D341Med (cell line): Measurements from ENCODE around the gene PPP4C.

ENCODE experiments used
- DNase-seq: peaks from one replicate; pipeline ENCODE4 v3.0.0; 2012; ENCODE audit warnings: low spot score

The PPP4C gene

DNA sequence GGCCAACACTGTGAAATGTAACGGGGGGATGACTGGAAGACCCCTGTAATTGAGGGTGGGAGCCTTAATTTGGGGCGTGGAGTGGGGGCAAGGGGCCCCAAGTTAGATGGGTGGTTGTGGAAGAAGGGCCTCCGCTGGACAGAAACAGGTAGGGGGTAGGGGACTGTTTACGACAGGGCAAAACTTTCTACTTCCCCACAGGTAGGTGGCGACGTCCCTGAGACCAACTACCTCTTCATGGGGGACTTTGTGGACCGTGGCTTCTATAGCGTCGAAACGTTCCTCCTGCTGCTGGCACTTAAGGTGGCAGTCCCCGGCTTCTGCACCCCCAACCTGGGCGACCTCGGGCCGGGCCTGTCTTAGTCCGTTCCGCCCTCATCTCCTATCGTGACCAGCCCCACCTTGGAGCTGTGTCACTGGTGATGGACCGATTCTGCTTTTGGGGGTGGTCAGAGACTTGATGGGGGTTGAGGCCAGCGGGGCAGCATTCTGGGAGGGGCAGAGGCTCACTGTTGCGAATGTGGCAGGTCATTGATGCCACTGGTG, 6.8 kb downstream of the PPP4C start:
- no peak for DNase-seq

DNA sequence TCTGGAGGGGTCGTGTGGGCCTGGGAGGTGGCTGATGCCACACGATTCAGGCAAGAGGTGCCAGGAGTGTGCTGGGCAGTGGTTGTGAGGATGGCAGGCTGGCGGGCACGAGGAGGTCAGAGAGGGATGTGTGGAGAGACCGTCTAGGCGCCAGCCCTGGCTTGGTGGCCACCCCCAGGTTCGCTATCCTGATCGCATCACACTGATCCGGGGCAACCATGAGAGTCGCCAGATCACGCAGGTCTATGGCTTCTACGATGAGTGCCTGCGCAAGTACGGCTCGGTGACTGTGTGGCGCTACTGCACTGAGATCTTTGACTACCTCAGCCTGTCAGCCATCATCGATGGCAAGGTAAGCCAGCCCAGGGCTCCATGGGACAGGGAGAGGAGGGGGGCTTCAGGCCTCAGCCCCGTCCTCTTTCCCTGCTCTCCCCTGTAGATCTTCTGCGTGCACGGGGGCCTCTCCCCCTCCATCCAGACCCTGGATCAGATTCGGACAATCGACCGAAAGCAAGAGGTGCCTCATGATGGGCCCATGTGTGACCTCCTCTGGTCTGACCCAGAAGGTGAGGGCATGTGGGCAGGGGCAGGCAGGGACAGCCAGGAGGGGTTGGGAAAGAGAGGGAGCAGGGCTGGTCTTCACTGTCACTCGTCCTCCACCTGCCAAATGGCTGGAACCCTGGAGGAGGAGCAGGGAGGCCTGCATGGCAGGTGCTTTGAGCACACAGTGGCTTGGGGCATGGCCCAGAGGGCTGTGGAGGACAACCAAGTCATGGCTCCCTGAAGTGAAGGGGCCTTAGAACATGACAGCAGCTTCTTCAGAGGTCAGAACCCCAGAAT, 7.6 kb downstream of the PPP4C start:
- DNase-seq = no peak

DNA sequence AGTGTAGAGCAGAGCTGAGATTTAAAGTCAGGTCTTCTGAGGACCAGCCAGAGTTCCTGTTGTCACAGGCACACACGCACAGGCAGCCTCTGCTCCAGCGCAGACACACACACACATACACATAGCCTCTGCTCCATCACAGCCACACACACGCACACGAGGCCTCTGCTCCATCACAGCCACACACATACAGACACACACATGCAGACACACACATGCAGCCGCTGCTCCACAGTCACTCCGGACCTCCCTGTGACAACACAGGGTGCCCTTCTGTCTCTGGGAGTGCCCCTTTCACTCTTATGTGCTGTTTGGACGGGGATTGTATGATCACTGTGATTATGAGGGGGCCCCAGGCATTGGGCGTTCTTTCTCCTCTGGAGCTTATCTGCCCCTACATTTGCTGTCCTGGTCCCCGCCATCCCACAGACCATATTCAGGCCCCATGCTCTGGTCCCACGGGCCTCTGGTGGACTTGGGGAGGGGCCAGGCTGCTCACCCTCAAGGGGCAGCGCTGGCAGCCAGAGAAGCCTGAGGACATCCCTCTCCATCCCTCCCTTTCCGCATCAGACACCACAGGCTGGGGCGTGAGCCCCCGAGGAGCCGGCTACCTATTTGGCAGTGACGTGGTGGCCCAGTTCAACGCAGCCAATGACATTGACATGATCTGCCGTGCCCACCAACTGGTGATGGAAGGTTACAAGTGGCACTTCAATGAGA, 8.5 kb downstream of the PPP4C start:
- DNase-seq = no peak

- DNase-seq = no peak
Observed at GRCh38 chr16:30084816-30085159, 9.0 kb downstream of the PPP4C start.

DNA sequence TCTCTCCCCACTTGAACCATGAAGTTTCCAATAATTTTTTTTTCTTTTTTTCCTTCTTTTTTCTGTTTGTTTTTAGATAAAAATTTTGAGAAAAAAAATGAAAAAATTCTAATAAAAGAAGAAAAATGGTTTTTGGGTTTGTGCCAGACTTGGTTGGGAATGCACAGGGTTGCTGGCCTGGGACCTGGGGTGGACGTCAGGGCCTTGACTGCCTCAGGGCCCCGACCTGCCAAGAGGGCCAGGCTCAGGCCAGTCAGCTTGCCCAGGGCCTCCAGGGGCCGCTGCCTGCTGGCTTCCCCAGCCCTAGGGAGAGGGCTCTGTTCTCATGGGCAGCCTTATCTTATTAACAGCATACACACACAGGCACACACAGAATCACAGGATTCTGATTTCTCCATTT, 9.5 kb downstream of the PPP4C start:
- DNase-seq = no peak

GRCh38 chr16:30085820-30086219, 10.0 kb downstream of the PPP4C start:
- DNase-seq = no peak

GRCh38 chr16:30086291-30087140, 10.7 kb downstream of the PPP4C start:
- no peak for DNase-seq

DNA sequence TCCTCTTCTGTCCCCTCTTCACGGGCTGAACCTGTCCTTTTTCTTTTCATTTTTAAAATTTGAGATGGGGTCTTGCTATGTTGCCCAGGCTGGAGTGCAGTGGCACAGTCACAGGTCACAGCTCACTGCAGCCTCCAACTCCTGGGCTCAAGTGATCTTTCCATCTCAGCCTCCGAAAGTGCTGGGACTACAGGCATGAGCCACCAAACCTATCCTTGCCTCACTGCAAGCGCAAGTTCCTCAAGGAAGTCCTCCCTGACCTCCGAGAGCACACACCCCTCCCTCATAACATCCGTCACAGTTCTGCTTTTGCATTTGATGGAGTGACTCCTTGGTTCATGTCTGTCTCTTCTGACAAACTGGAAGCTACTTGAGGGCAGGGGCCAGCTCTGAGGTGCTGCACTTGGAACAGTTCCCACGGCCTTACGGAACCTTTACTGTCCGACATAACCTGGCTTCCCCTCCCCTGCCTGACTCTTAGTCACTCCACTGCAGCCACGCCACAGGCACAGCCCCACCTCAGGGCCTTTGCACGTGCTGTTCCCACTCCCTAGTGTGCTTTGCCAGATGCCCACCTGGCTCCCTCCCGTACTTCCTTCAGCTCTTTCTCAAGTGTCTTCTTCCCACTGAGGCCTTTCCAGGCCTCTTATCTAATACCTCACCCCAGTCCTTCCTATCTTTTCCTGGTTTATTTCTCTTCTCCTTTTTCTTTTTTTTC, 11.5 kb downstream of the PPP4C start:
- DNase-seq = no peak

DNA sequence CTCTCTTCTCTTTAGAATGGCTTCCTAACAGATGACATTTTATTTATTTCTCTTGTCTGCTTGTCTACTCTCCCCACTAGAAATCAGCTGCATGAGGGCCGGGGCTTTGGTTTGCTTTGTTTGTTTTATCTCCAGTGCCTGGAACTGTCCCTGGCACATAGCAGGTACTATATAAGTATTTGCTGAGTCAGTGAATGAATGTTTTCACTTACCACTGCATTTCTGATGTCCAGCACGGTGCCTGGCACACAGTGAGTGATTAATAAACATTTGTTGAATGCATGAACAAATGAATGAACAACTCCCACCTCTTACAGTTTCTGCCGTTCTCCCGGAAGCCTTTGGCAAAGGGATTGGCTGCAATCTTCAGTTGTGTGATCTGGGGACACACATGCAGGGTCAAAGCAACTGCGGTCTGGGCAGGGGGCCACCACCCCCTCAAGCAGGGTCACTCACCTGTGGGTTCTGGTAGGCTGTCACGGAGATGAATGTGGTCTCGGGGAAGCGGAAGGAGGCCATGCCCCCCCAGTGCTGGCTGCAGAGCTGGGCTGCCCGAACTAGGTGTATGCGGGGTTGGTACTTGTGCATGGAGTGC, 12.5 kb downstream of the PPP4C start:
- no peak for DNase-seq

DNA sequence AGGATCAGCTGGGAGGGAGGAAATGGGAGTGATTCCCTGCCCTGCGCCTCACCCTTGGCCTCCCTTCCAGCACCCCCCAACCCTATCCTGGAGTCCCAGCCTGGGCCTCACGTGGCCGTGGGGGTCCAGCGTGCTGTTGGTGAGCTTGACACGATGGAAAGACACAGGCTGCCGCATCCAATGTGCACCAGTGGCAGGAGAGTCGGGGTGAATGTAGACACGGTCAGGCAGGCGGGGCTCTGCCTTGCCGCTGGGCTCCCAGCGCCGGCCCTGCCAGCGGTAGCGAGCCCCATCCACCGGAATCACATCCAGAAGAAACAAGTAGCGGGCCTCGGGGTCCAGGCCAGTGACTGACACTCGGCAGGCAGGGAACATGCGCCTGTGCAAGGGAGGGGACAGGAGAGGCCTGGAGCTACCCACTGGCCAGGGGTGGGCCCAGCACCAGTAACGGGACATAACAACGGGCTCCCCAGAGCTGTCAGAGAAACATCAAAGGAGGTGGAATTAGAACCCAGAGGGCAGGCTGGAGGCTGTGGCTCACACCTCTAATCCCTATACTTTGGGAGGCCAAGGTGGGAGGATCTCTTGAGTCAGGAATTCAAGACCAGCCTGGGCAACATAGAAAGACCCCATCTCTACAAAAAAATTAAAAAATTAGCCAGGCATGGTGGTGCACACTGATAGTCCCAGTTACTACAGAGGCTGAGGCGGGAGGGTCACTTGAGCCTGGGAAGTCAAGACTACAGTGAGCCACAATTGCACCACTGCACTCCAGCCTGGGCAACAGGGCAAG, 13.2 kb downstream of the PPP4C start:
- no peak for DNase-seq

DNA sequence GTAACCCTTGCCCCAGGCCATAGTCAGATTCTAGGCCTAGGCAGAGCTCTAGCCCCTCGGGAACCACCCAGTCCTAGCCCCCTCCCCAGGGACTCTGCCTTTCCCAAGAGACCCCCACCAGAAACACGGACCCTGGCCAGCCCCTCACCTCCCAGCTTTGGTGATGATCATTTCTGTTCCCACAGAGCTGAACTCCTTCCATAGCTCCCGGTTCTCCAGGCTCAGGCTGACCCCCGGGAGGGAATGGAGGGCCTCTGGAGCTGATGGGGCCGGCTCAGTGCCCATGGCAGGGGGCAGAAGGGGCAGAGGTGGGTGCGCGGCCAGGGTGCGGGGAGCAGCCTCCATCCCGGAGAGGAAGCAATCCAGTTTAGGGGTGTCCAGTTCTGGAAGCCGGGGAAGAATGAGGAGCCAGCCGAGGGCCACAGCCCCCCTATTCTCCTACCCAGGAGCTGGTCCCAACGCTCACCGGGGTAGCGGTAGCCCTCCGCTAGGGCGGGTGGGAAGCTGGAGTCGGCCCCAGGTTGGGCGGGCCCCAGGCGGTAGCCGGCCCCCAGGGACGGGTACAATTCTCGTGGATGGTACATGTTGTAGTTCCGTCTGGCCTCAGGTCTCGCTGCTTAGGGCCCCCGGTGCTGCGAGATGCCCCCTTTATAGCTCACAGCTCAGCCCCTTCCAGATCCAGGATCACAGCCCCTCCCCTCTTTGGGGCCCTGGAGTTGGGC, 15.0 kb downstream of the PPP4C start:
- DNase-seq = no peak

DNA sequence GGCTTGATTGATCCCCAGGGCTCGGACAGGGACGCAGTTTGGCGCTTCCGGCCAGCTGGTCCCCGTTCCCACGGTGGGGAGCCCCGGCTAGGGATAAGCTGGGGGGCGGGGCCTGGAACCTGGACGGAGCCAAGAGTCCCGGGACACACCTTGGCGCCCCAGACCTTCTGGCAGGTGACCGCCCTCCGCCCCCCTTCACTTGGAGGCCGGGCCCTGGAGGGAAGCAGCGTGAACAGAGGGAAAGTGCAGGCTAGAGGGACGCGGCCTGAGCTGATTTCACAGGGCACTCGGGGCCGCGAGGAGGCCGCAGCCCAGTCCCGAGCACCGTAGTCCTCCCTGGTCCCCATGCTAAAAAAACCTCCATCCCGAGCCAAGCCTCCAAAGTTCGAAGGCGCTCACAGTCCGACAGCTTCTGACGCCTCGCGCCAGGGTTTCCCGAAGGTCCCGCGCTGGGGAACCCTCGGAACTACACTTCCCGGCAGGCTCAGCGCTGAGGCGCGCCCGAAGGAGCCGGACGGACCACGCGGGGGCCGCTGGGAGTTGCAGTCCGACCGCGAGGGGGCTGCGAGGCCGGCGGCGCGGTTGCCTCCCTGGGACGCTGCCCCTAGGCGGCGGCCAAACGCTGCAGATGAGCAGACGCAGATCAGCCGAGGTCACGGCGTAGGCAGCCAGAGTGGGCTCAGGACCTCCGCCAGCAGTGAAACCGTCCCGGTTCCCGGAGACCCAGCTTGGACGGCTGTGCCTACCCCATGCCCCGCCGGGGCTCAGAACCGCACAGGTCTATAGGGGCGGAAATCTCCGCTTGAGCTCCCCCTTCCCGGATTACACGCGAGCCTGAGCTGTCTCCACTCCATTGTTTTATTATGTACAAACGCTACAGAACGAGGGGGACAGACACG, 15.9 kb downstream of the PPP4C start, which contains the start of gene TBX6:
TBX6 (minus strand) TSS at position 451 of the 899 bp plus-strand sequence. CDS start 731 bp downstream, outside the sequence.
- peak; percentile 94 for DNase-seq

GRCh38 chr16:30092373-30093010, 16.7 kb downstream of the PPP4C start:
- DNase-seq = peak; percentile 79

DNA sequence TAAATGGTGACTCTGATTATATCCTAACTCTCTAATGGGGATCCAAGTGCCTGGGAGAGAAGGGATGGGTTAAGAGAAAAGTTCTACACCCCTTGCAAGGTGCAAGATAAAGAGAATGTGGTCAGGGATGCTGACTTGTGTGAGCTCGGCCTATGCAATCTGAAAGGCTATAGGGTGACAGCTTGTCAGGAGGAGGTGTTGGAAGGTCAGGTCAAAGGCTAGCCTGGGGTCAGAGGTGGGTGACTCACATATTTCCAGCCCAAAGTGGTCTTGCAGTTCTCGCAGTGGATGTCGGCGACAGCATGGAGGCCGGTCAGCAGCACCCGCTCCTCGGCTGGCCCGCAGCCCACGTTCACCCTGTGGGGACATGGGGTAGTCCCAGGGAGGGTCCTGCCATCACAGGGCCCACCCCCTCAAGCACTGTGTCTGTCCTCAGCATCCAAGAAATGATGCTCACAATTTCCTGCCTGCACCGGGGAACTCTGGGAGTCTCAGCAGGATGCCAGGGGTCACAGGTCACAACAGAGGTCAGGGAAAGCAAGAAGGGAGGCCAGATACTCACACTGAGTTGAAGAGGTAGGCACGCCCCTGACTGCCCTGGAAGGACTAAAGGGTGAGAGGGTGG, 18.9 kb downstream of the PPP4C start:
- DNase-seq = no peak

DNA sequence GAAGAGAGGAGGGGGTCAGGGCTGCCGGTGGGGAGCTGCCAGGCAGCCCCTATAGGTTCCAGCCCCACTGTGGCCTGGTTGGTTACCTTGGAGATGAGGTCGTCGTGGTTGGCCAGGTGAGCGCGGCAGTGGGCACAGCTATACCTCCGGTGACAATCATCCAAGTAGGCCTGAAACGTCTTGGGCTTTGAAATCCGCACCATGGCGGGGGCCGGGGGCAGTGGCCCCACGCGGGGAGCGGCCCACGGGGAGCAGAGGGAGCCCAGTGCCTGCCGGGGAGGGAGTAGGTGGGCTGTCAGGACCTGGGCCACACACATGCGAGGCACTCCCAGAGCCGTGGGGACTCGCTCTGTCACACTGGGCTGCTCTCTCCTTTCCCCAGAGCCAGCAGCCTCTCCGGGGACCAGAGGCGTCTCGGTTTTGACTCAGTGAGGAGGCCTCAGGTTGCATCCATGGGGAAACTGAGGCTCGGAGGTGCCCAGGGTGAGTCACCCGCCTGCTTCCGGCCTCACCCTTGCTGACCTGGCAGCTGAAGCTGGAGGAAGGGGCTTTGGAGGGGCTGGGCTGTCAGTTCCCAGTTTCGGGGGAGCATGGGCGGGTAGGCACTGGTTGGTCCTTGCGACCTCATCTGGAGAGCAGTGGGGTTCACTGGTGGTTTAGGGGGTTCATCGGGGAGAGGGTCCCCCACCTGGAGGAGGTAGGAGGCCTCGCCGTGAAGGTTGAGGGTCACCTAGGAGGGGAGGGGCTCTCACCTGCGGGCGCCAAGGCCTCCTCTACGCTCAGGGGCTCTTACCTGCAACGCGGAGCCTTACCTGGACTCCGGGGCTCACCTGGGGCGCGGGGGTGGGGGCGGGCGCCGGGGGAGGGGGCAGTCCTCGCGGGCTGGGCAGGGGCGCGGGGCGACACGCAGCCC, 19.6 kb downstream of the PPP4C start:
- DNase-seq = no peak

GRCh38 chr16:30096105-30096861, 20.5 kb downstream of the PPP4C start, which contains the start of gene YPEL3:
TSS of gene YPEL3 (minus strand) at chr16:30096213. CDS start at chr16:30095482, 731 bp downstream.
- DNase-seq = peak; percentile 98
